ENCODE results near the gene ERO1A.
A peak's percentile ranks its signal among the peaks of the same experiment; 100 is the strongest.
"Not testable (repeated sequence)": the region's sequence is repeated elsewhere in the genome, so short reads cannot be mapped to it uniquely, and the experiment has no call there.

Gene ERO1A, protein sequence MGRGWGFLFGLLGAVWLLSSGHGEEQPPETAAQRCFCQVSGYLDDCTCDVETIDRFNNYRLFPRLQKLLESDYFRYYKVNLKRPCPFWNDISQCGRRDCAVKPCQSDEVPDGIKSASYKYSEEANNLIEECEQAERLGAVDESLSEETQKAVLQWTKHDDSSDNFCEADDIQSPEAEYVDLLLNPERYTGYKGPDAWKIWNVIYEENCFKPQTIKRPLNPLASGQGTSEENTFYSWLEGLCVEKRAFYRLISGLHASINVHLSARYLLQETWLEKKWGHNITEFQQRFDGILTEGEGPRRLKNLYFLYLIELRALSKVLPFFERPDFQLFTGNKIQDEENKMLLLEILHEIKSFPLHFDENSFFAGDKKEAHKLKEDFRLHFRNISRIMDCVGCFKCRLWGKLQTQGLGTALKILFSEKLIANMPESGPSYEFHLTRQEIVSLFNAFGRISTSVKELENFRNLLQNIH

DNA sequence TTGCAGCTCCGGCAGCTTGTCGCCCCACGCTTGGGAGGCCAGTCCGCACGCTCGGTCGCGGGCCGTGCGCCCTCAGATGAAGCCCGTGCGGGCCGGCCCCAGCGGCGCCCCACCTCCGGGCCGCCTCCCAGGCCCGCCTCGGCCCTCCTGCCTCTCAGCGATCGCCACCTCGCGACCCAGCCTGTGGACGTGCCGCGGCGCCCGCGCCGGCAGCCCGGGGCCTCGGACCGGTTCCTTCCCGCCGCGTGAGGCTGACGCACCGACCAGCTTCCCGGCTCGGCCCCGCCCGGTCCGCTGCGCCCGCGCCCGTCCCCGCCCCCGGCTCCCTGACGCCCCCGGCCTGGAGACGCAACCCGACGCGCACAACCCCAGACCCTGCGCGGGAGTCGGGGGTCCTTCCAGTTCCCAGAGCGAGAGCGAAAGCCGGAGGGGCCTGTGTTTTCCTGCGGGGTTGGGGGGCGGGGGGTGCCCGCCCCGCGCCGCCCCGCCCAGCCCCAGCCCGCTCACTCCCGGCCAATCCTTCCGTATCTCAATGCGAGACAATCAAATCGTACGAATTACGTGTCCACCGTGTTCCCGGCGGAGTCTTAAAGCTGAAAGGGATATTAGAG, at the start of gene ERO1A:
ERO1A (minus strand) TSS at position 78 of the 611 bp plus-strand sequence; CDS start at position 1, 77 bp downstream.
- DNase-seq: peak; percentile 82

GRCh38 chr14:52741865-52742264, 46.5 kb upstream of the ERO1A start:
- peak; percentile 14 for DNase-seq

- no peak for DNase-seq
Measured at GRCh38 chr14:52740751-52741150, 45.4 kb upstream of the ERO1A start.

DNA sequence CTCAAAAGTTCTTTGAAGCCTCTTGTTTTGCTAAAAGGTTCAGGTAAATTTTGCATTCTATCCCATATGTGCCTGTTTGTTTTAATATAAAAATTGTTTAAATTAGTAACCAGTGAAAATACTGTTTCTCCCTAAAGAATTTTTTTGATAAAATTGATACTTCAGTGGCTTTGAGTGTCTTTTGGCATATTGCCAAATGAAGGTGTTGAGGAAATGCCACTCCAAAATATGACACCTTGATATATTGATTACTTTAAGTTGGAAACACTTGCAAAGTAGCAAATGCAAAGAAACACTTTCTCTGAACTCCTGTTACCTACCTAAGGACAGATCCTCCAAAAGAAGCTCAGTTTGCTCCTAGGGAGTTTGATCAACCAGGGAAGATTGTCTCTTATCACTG, 43.1 kb upstream of the ERO1A start:
- DNase-seq: no peak

DNA sequence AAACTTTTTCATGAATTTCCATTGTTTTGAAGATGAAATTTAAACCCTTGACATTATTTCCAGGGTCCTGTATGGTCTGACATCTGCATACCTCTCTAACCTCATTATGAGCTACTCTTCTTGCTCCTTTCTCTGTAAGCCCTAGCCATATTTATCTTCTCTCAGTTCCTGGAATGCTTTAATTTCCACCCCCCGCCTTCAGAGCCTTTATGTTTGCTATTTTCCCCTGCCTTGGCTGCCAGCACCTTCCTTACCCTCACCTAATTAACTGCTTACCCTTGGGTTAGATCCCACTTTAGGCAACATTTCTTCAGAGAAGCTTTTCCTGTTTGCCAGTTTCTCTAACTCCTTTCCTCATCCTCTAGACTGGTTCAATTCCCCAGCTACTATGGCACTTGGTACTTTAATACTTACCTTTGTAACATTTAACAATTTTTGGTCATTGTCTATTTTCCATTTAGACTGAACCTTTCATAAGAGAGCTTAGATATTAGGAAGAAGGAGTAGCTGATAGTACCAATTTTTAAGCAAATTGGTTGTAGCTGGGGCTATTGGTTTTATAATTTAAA, 40.6 kb upstream of the ERO1A start:
- no peak for DNase-seq

- DNase-seq: no peak
Measured at GRCh38 chr14:52733824-52734223, 38.5 kb upstream of the ERO1A start.

DNA sequence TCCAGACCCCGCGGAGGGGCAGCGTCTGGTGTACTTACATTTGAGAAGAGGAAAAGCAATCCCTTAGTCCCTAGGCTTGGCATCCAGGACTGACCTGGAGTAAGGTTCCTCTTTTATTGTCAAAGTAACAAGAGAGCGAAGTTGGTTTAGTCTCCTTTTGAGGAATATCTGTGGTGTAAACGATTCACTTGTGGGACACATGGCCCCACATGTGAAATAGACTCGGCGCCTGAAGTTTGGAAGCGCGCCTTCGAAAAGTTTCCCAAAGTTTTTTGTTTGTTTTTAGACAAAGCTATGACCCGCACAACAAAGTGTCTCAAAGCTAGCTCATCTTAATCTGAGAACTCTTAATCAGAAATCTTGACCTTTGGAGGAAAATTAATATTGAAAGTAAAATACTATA, 35.4 kb upstream of the ERO1A start:
- DNase-seq: no peak

- DNase-seq: peak; percentile 99
Measured at GRCh38 chr14:52729925-52730708, 34.8 kb upstream of the ERO1A start, which contains the start of gene STYX. TSS of gene STYX (plus strand) at chr14:52730166. CDS start at chr14:52730475, 309 bp downstream.

GRCh38 chr14:52729585-52729924, 34.2 kb upstream of the ERO1A start:
- no peak for DNase-seq

DNA sequence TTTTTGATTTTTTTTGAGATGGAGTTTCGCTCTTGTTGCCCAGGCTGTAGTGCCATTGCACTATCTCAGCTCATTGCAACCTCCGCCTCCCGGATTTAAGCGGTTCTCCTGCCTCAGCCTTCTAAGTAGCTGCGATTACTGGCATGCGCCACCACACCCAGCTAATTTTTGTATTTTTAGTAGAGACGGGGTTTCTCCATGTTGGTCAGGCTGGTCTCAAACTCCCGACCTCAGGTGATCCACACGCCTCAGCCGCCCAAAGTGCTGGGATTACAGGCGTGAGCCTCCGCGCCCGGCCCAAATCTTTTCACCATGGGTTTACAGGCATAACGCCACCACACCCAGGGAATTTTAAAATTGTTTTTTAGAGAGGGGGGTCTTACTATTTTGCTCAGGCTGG, 33.7 kb upstream of the ERO1A start:
- DNase-seq: not testable (repeated sequence)

- not testable (repeated sequence) for DNase-seq
Measured at GRCh38 chr14:52727509-52727908, 32.2 kb upstream of the ERO1A start.

DNA sequence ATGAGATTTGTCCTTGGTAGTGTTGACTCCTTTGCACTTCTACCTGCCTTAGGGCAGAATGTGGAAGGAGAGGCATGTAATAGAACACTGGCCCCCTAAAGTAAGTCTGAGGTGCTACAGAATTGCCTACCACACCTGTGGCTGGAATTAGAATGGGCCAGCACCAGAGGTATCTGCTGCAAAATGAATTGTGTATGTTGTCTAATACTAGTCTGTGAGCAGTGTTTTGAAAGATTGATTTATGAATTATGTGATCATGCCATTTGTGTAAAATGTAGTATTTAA, 28.9 kb upstream of the ERO1A start:
- DNase-seq: no peak

DNA sequence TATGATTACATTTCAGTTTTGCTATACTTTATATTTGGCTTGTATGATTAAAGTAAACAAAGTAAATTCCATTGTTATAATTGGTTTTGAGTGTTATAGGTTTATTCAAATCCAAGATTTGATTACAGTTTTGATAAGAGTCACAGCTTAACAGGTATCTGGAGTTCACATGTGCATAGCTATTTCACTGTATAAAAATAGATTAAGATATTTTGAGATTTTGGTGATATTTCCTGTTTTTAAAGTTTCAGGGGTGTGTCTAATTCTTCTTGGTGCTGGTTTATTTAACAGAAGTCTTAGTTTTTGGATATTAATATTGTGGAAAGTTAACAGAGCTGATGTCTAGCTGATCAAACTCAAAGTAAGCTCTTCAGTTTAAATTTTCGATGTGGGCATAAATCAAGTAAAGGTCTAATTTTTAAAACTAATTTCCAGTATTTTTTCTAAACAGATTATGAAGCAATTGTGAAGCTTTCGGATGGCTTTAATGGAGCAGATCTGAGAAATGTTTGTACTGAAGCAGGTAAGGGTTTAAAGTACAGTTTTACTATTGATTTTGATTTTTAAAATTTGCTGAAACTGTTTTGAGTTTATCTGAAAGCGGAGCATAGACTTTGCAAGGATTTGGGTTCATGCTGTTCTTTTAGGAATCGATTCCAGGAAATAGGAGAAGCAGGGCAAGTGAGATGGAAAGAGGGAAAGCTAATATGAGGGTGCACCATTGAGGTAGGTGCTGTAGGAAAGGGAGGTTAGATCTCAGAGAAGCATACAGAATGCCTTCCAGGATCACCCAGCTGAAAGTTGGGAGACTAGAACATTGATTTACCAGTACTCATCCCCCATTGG, 28.4 kb upstream of the ERO1A start:
- no peak for DNase-seq

DNA sequence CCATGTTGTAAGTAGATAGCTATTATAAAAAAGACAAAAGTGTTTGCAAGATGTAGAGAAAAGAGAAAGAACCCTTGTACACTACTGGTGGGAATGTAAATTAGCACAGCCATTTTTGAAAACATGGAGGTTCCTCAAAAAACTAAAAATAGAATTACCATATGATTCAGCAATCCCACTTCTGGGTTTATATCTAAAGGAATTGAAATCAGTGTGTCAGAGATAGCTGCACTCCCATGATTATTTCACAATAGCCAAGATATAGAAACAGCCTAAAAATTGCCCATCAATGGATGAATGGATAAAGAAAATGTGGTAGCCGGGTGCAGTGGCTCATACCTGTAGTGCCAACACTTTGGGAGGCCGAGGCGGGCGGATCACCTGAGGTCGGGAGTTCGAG, 20.8 kb upstream of the ERO1A start:
- no peak for DNase-seq

DNA sequence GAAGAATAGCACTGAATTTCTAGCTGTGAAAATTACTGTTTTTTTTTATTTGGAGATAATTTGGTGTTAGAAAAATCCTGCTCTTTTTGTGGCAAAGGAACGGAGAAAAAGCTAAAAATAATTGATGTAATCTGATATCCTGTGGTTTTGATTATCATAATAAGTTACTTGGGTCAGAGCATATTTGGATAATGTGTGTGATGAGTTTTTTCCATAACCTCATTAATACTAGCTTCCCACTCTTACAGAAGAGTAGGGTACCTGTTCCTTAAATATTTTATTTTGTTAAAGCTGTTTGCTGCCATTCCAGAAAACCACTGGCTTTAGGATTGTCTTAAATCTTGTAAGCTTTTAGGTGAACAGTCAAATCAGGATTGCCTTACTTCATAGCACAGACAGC, 16.3 kb upstream of the ERO1A start:
- no peak for DNase-seq

- peak; percentile 97 for DNase-seq
Measured at GRCh38 chr14:52706724-52707706, 11.7 kb upstream of the ERO1A start, which contains the start of gene PSMC6. TSS of gene PSMC6 (plus strand) at chr14:52707200. CDS start at chr14:52707220, 20 bp downstream.

- peak; percentile 68 for DNase-seq
Measured at GRCh38 chr14:52706286-52706685, 10.9 kb upstream of the ERO1A start.

DNA sequence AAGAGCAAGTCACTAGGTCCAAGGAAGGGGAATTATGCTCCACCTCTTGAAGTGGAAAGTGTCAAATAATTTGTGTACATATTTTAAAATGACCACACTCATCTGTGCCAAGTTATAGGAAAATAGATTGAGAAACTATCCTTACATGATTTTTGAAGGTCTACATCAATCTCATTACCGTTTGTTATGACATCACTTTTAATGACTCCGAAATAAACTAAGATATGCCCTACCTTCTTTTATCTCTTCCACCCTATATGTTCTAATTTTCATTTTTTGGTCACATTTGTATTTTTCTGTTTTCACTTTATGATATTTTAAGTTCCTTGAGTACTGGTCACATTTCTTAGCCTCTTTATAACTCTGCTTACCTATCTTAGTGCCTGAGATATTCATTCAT, 8.3 kb upstream of the ERO1A start:
- DNase-seq: no peak

DNA sequence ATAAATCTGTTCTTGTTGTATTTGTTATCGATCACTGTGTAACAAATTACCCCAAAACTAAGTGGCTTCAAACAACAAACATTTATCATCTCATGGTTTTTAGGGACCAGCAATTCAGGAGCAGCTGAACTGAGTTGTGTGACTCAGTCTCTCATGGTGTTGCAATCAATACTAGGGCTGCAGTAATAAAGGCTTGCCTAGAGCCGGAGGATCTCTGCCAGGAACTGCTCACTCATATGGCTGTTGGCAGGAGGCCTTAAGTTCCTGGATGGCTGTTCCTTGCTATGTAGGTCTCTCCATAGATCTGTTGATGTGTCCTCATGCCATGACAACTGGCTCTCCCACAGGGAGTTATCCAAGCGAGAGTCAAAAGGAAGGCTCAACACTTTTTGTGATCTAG, 7.9 kb upstream of the ERO1A start:
- no peak for DNase-seq

DNA sequence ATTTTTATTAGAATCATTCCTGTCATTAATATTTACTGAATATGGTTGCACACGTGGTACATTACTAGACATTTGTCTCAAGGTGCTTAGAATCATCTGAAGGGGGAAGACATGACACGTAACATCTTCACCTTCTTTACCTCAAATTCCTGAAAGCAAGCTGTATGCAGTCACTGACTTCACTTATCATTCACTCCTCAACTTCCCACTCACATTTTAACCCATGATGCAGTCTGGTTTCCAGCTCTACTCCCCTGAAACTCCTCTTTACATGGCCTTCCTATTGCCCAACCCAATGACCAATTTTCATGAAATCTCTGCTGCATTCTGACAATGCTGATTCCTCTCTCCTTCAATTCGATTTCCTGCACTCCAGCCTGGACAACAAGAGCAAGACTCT, 5.9 kb upstream of the ERO1A start:
- DNase-seq: no peak

DNA sequence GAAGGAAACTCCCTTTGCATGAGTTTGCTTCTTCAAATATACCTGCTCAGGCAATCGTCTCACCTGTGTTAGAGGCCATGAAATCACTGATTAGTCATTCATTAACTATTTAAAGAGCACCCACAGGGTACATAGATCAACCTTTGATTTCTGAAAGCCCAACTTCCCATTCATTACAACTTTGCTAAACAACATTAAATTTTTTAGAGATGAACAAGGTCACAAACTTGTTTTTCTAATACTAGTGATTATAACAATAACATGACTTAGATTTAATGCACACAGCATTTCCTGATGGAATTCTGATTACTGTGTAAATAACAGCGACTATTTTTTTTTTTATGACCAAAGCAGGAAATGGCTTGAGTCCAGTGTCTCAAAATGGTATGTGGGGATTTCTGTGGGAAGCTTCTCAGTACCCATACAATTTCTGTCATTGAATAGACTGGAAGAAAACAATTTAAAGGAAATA, 5.4 kb upstream of the ERO1A start:
- DNase-seq: no peak
